ENCODE results near the gene USP10.

The USP10 gene

GRCh38 chr16:84700446-84701300 lies 873 bp downstream of the USP10 start:
- peak; percentile 44 for DNase-seq

GRCh38 chr16:84703681-84704080 lies 3.9 kb downstream of the USP10 start:
- DNase-seq: no peak

- no peak for DNase-seq
Observed at GRCh38 chr16:84704253-84704652, 4.5 kb downstream of the USP10 start.

- no peak for DNase-seq
Observed at GRCh38 chr16:84706856-84707255, 7.1 kb downstream of the USP10 start.

GRCh38 chr16:84709609-84710008 lies 9.8 kb downstream of the USP10 start:
- DNase-seq: no peak

- DNase-seq: no peak
Observed at GRCh38 chr16:84710686-84711085, 10.9 kb downstream of the USP10 start.

GRCh38 chr16:84712138-84712671 lies 12.4 kb downstream of the USP10 start:
- DNase-seq: no peak

GRCh38 chr16:84712801-84713775 lies 13.3 kb downstream of the USP10 start:
- DNase-seq: no peak

GRCh38 chr16:84714028-84714427 lies 14.2 kb downstream of the USP10 start:
- DNase-seq: no peak

GRCh38 chr16:84715424-84715823 lies 15.6 kb downstream of the USP10 start:
- DNase-seq: no peak

GRCh38 chr16:84715854-84716253 lies 16.1 kb downstream of the USP10 start:
- DNase-seq: no peak

GRCh38 chr16:84716740-84717139 lies 16.9 kb downstream of the USP10 start:
- no peak for DNase-seq

GRCh38 chr16:84717484-84717883 lies 17.7 kb downstream of the USP10 start:
- no peak for DNase-seq

- no peak for DNase-seq
Observed at GRCh38 chr16:84720177-84720579, 20.4 kb downstream of the USP10 start.

- DNase-seq: no peak
Observed at GRCh38 chr16:84722068-84722467, 22.3 kb downstream of the USP10 start.

GRCh38 chr16:84723906-84724305 lies 24.1 kb downstream of the USP10 start:
- no peak for DNase-seq

- peak; percentile 19 for DNase-seq
Observed at GRCh38 chr16:84724606-84725309, 25.0 kb downstream of the USP10 start.

- DNase-seq: no peak
Observed at GRCh38 chr16:84725481-84726078, 25.8 kb downstream of the USP10 start.

GRCh38 chr16:84726079-84726668 lies 26.4 kb downstream of the USP10 start:
- DNase-seq: peak; percentile 68

GRCh38 chr16:84726669-84727467 lies 27.1 kb downstream of the USP10 start:
- no peak for DNase-seq

- no peak for DNase-seq
Observed at GRCh38 chr16:84728853-84729424, 29.1 kb downstream of the USP10 start.

All from CD4-positive, alpha-beta T cell treated with Interleukin-4 for 4 hours (primary cell).